ENCODE measurements around the gene C1QBP.
"Not testable (repeated sequence)": the region's sequence is repeated elsewhere in the genome, so short reads cannot be mapped to it uniquely, and the experiment has no call there.

C1QBP gene

DNA sequence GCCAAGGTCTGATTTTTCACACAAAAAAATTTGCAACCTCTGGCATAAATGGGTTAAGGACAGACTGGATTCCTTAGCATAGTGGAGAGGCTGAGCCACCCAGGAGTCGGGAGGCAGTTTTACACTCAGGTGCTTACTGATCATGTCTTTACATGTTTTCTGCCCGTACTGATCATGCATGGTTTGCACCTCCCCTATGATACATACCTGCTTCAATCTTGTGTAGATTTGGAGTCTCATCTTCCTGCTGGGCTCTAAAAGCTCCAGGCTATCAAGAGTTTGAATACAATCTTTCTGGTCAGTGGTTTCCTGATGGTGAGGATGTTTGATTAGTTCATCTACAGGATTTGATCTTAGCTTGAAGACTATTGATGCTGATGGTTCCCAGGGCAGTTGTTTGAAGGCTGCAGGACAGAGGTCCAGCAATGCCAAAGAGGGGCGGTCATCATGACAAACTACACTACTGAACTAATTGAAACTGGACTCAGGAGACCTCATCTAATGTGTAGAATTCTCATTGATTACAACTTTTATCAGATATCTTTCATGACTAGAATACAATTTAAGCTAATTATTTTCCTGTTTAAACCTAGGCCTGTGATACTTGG is 6.9 kb downstream of the C1QBP start:
- TF ChIP-seq CTCF (IDR thresholded peaks at IDR 0.05; ENCODE audit: low read depth, low read length, missing control alignments) = no peak
- no peak for DNase-seq (ENCODE audit: extremely low read depth, low read depth)
- H3K4me3 ChIP-seq (replicated peaks; ENCODE audit: low read depth, low read length) = no peak overlapping the region

DNA sequence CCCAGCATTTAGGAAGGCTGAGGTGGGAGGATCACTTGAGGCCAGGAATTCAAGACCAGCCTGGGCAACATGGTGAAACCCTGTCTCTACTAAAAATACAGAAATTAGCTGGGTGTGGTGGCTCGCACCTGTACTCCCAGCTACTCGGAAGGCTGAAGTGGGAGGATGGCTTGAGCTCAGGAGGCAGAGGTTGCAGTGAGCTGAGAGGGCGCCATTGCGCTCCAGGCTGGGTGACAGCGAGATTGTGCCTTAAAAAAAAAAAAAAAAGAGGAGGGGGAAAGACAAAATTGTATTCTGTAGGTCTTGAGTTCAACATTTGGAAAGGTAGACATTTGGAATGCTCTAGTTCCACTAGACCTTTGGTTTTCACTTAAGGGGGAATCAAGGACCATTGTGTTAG is 7.7 kb downstream of the C1QBP start:
- not testable (repeated sequence) for DNase-seq (ENCODE audit: extremely low read depth, low read depth); H3K4me3 ChIP-seq (replicated peaks; ENCODE audit: low read depth, low read length)

- no peak for DNase-seq (ENCODE audit: extremely low read depth, low read depth)
- TF ChIP-seq CTCF (IDR thresholded peaks at IDR 0.05; ENCODE audit: low read depth, low read length, missing control alignments) = no peak
- no peak overlapping the region for H3K4me3 ChIP-seq (replicated peaks; ENCODE audit: low read depth, low read length)
These were observed 8.4 kb downstream of the C1QBP start for GRCh38 chr17:5430413-5430999.

GRCh38 chr17:5429191-5429887 is 9.6 kb downstream of the C1QBP start:
- peak; percentile 94 for DNase-seq (ENCODE audit: extremely low read depth, low read depth)
- H3K4me3 ChIP-seq (replicated peaks; ENCODE audit: low read depth, low read length) = no peak overlapping the region
- TF ChIP-seq CTCF (IDR thresholded peaks at IDR 0.05; ENCODE audit: low read depth, low read length, missing control alignments) = no peak

GRCh38 chr17:5425826-5426225 is 13.1 kb downstream of the C1QBP start:
- no peak overlapping the region for H3K4me3 ChIP-seq (replicated peaks; ENCODE audit: low read depth, low read length)
- no peak for TF ChIP-seq CTCF (IDR thresholded peaks at IDR 0.05; ENCODE audit: low read depth, low read length, missing control alignments)
- DNase-seq (ENCODE audit: extremely low read depth, low read depth) = no peak

- H3K4me3 ChIP-seq (replicated peaks; ENCODE audit: low read depth, low read length) = no peak overlapping the region
- no peak for DNase-seq (ENCODE audit: extremely low read depth, low read depth)
- no peak for TF ChIP-seq CTCF (IDR thresholded peaks at IDR 0.05; ENCODE audit: low read depth, low read length, missing control alignments)
These were observed 14.0 kb downstream of the C1QBP start for GRCh38 chr17:5424909-5425308.

- TF ChIP-seq CTCF (IDR thresholded peaks at IDR 0.05; ENCODE audit: low read depth, low read length, missing control alignments) = no peak
- H3K4me3 ChIP-seq (replicated peaks; ENCODE audit: low read depth, low read length) = no peak overlapping the region
- DNase-seq (ENCODE audit: extremely low read depth, low read depth) = no peak
These were observed 16.4 kb downstream of the C1QBP start for GRCh38 chr17:5422505-5422904.
